Calu3 (cell line): ENCODE data around the gene ROCK2. TPM values are rescaled to one million over a fixed set of nuclear protein-coding genes. Genes with fewer than 3 reads are reported as not detected.

Experiments used
- BruUV-seq: library from RNA; stranded (reverse); fragments of 400-500 nt; replicated peaks from 2 replicates; lab custom pipeline; 2021; lab: Mats Ljungman, UMichigan
- CTCF ChIA-PET: fragments of 300-600 bp; sonication (Branson Sonifier 250); formaldehyde crosslinking; loops from one replicate; lab custom pipeline; 2022; ENCODE audit warnings: antibody characterized with exemption; lab: Charles Lee
- DNase-seq: peaks from one replicate; pipeline ENCODE4 v3.0.0; 2022
- H3K27ac Mint-ChIP-seq: one replicate; pipeline ENCODE4 v1.8.0; 2022; ENCODE audit warnings: mixed read lengths; ENCODE audit not compliant: unreplicated experiment
- H3K27me3 Mint-ChIP-seq: one replicate; pipeline ENCODE4 v1.8.0; 2022; ENCODE audit warnings: mixed read lengths; ENCODE audit not compliant: unreplicated experiment
- H3K36me3 Mint-ChIP-seq: one replicate; pipeline ENCODE4 v1.8.0; 2022; ENCODE audit warnings: mild to moderate bottlenecking, moderate library complexity, mixed read lengths; ENCODE audit not compliant: insufficient read depth, unreplicated experiment
- H3K4me1 Mint-ChIP-seq: one replicate; pipeline ENCODE4 v1.8.0; 2022; ENCODE audit warnings: mild to moderate bottlenecking, low read depth, mixed read lengths; ENCODE audit not compliant: unreplicated experiment
- H3K4me3 Mint-ChIP-seq: one replicate; pipeline ENCODE4 v1.8.0; 2022; ENCODE audit warnings: mild to moderate bottlenecking, low read depth, moderate library complexity, mixed read lengths; ENCODE audit not compliant: unreplicated experiment
- H3K9me3 Mint-ChIP-seq: one replicate; pipeline ENCODE4 v1.8.0; 2022; ENCODE audit warnings: low read depth, mixed read lengths; ENCODE audit not compliant: unreplicated experiment
- CTCF ChIP-seq: fragments of 200-600 bp; IDR thresholded peaks from one replicate; pipeline ENCODE4 v1.8.0; 2022; ENCODE audit warnings: antibody characterized with exemption; ENCODE audit not compliant: unreplicated experiment
- intact Hi-C: fragments of 100-400 bp; cut with micrococcal nuclease; formaldehyde crosslinking; loops from one replicate; pipeline ENCODE4 v1.10.0; 2022; ENCODE audit not compliant: unreplicated experiment
- total RNA-seq: library from RNA; stranded (reverse); gene quantifications from 2 replicates; pipeline ENCODE4 v1.2.3, GENCODE V29; 2022

The ROCK2 gene
- total RNA-seq, 1 experiment from 2014 or later: 35.3 TPM

GRCh38 chr2:11319939-11320338, 24.5 kb downstream of the ROCK2 start:
- no peak for TF ChIP-seq CTCF
- BruUV-seq: no TSS peak
- Mint-ChIP-seq H3K27me3 (no peaks in the 10 kb centered on the region), H3K36me3 (no peaks in the 10 kb centered on the region), H3K9me3 (no peaks in the 10 kb centered on the region), H3K4me3 (no peak overlapping the region), H3K4me1 (no peaks in the 10 kb centered on the region), H3K27ac (no peak overlapping the region)
- DNase-seq: no peak
- CTCF ChIA-PET: no interaction called here
- intact Hi-C loops: no loop called here

- CTCF ChIA-PET: no interaction called here
- no TSS peak for BruUV-seq
Observed at GRCh38 chr2:11315074-11315705, 29.2 kb downstream of the ROCK2 start.

GRCh38 chr2:11314487-11314886, 29.9 kb downstream of the ROCK2 start:
- BruUV-seq: no TSS peak
- no peak overlapping the region for H3K4me3 Mint-ChIP-seq
- DNase-seq: no peak
- no peaks in the 10 kb centered on the region for H3K36me3 Mint-ChIP-seq
- no peaks in the 10 kb centered on the region for H3K4me1 Mint-ChIP-seq
- intact Hi-C loops: no loop called here
- no peaks in the 10 kb centered on the region for H3K9me3 Mint-ChIP-seq
- H3K27me3 Mint-ChIP-seq: no peaks in the 10 kb centered on the region
- H3K27ac Mint-ChIP-seq: no peak overlapping the region
- no peak for TF ChIP-seq CTCF
- CTCF ChIA-PET: no interaction called here

More at GRCh38 chr2:11315074-11315705, 29.2 kb downstream of the ROCK2 start:
- Mint-ChIP-seq H3K4me1 (no peaks in the 10 kb centered on the region), H3K27ac (no peak overlapping the region), H3K27me3 (no peaks in the 10 kb centered on the region), H3K36me3 (no peaks in the 10 kb centered on the region), H3K9me3 (no peaks in the 10 kb centered on the region), H3K4me3 (no peak overlapping the region)
- intact Hi-C loops: no loop called here
- DNase-seq: no peak
- TF ChIP-seq CTCF: no peak

- no TSS peak for BruUV-seq
- Mint-ChIP-seq H3K4me3 (no peak overlapping the region), H3K27ac (no peak overlapping the region), H3K36me3 (no peaks in the 10 kb centered on the region), H3K4me1 (no peaks in the 10 kb centered on the region), H3K9me3 (no peaks in the 10 kb centered on the region), H3K27me3 (no peaks in the 10 kb centered on the region)
- CTCF ChIA-PET: no interaction called here
- TF ChIP-seq CTCF: no peak
- no peak for DNase-seq
- intact Hi-C loops: no loop called here
Observed at GRCh38 chr2:11312770-11313471, 31.5 kb downstream of the ROCK2 start.
